Inflammatory macrophage treated with lipopolysaccharide for 1 hour (primary cell): ENCODE data around the gene ATP6V0D1.

ENCODE experiments used
- DNase-seq, 2 donors: peaks; one replicate each; pipeline ENCODE4 v3.0.0-alpha.2; 2020 to 2022

The ATP6V0D1 gene

DNA sequence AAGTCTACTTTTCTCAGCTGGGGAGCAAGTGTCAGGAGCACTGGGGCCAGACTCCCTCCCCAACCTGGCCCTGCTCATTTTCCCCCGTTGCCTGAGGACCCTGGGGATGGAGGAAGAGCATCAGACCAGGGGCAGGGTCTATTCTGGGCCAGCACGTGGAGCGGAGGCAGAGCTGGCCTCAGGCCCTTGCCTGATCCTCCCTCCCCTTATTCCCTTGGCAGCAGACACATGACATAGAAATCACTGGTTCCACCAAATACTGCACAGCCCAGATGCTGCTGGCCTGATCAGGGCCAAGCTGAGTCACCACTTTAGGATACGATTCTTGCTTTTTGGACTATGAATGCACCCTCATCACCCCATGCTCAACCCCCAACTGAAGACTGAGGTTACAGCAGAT, 18.1 kb upstream of the ATP6V0D1 start:
- DNase-seq: no peak

GRCh38 chr16:67490335-67491096, 9.6 kb upstream of the ATP6V0D1 start:
- DNase-seq: peak; percentile 85 to 93

DNA sequence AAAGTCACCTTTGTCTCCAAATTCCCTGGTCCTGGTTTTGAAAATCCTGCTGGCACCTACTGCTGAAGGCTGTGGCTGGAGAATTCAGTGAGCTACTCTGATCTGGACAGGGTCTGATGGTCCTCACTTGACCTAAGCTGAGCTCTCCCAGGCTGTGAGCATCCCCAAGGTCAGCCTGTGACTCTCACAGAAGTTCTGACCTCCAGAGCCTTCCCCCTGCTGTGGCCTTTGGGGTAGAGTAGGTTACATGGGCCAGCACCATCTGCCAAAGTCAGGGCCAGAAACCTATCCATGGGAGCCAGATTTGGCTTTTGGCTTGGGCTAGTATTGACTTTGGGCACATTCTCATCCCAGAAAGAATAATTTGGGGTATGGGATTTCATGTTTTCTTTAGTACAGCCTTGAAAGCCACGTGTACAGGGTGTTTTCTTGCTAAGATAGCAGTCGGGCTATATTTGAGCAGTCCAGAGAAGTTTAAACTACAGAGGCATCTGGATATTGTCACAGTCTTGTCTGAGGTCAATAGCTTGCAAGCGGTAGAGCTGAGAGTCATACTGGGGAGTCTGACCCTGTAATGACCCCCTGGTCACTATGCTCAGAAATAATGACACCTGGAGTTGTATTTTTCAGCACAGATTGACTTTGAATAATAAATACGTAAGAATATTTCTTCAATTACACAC, 8.6 kb upstream of the ATP6V0D1 start:
- DNase-seq: no peak

- DNase-seq: peak in 1 of 2 donors; percentile 49
Observed at GRCh38 chr16:67487561-67487960, 6.6 kb upstream of the ATP6V0D1 start.

GRCh38 chr16:67486805-67487204, 5.8 kb upstream of the ATP6V0D1 start:
- peak; percentile 57 to 60 for DNase-seq

DNA sequence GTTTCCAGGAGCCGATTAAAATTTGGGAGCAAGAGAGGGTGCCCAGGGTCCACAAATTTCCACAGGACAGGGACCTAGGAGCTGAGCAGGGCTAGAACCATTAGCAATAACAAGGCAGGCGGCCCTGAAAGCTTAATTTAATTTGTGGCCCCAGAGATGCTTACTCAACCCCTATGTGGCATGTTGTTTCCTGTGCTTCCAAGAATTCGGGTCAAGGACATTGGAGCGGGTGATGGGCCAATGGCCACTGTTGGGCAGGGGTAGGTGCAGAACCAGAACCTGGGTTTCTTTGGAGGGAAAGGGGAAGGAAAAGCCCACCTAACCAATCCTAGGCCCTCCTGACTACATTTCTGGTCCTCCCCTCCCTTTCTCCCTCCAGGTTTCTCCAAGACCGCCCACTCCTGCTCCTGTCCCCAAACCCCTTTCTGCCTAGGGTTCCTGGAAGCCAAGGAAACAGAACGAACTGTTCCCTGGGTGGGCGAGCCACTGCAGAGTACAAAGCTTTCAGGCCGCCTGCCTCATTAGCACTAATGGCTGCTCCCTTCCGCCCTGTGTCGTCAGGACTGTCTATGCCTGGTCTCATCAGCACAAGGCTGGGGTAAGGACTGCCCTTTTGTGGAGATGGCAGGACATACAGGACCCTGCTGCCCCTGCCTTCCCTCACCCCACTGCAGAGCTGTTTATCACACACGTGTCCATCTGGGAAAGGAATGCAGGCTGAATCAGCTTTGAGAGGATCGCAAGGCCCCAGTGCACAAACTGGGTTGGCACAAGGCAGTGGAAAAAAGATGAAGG, 3.0 kb upstream of the ATP6V0D1 start:
- DNase-seq: no peak

DNA sequence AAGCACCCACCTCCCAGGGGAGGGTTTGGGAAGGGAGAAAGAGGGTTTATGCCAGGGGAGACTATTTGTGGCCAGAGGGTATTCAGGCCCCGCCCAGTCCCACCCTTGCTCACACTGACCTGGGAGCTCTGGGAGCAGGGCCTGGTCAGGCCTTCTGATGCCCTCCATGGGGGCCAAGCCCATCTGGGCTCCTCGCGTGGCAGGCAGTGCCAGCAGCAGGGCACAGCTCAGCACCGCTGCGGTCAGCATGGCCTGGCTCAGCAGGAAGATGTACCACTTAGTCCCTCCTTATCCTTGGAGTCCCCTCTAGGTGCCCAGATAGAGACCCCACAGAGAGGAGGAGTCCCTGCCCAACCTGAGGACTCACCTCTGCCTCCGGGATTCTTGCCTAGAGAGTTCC, 2.2 kb upstream of the ATP6V0D1 start, which contains the start of gene AGRP:
TSS of gene AGRP (minus strand) at position 398 of the 400 bp plus-strand sequence. CDS start at position 249, 149 bp downstream.
- DNase-seq: no peak

- DNase-seq: no peak
Observed at GRCh38 chr16:67482233-67482924, 1.4 kb upstream of the ATP6V0D1 start.

- DNase-seq: peak in 1 of 2 donors; percentile 18
Observed at GRCh38 chr16:67481561-67482232, 740 bp upstream of the ATP6V0D1 start.

DNA sequence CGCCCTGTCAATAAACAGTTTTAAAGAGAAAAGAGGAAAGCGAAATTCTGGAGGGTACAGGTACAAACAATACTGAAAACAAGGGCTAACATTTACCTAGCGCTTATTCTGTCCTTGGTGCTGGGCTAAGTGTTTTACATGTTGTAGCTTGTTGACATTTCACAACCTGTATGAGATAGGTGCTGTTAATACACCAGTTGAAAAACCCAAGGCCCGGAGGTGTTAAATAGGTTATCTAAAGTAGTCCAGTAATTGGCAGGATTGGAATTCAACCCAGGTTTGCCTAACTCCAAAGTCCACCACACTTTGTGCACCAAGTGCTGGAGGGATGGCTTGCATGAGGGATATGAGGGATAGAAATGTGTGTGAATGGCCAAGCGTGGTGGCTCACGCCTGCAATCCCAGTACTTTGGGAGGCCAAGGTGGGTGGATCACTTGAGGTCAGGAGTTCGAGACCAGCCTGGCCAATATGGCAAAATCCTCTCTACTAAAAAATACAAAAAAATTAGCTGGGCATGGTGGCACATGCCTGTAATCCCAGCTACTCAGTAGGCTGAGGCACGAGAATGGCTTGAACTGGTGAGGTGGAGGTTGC, 2.9 kb downstream of the ATP6V0D1 start:
- DNase-seq: no peak

GRCh38 chr16:67474551-67475455, 6.2 kb downstream of the ATP6V0D1 start:
- peak; percentile 40 to 49 for DNase-seq

GRCh38 chr16:67471758-67472384, 9.1 kb downstream of the ATP6V0D1 start:
- DNase-seq: no peak

GRCh38 chr16:67470359-67470758, 10.6 kb downstream of the ATP6V0D1 start:
- DNase-seq: no peak

DNA sequence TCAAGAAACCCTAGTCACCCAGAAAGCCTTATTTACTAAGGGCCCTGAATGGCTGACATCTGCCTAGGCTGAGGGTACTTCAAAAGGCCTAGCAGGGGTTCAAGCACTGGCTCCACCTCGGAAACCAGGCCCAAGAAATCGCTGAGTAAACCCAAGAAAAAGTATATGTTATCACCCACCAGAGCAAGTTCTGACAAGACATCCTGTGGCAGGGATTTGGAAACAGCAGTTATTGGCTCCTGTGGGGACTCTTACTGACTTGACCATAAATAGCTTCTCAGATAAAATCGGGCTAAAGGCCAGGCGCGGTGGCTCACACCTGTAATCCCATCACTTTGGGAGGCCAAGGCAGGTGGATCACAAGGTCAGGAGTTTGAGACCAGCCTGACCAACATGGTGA, 12.2 kb downstream of the ATP6V0D1 start:
- DNase-seq: no peak

DNA sequence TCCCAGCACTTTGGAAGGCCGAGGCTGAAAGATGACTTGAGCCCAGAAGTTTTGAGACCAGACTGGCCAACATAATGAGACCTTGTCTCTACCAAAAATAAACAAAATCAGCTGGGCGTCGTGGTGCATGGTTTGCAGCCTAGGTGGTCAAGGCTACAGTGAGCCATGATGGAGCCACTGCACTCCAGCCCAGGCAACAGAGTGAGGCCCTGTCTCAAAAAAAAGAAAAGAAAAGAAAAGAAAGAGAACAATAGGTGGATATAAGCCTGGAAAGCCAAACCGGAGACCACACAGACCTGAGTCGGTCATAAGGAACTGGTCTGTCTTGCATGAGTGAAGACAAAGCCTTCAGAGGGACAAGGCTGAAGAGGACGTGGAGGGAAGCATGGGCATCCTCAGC, 14.4 kb downstream of the ATP6V0D1 start:
- DNase-seq: no peak

GRCh38 chr16:67464565-67464964, 16.4 kb downstream of the ATP6V0D1 start:
- no peak for DNase-seq

DNA sequence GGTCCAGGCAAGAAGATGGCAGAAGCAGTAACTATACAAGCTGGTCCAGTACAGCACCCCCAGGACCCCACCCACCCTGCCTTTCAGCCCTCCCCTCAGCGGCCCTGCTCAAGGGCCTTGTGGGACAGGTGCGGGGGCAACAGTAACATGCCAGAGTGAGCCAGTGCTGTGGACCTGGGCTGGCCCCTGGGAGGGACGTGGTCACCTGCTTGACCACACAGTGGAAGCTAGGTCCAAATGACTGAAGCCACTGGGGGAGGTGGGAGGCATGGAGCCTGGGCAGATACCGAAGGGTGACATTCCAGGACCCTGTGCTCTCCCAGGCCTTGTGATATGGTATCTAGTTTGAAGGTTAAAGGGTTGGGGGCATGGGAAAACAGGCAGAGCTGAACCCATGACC, 17.3 kb downstream of the ATP6V0D1 start:
- DNase-seq: no peak

DNA sequence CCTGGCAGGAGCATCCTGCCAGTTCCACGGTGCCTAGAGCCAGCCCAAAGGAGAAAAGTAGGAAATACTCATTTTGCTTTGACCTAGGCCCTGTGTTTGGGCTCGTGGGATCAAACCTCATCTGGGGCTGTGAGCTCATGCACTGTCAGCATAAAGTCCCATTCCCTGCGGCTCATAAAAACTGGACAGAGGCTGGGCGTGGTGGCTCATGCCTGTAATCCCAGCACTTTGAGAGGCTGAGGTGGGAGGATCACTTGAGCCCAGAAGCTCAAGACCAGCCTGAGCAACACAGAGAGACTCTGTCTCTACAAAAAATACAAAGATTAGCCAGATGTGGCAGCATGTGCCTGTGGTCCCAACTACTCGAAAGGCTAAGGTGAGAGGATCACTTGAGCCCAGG, 17.9 kb downstream of the ATP6V0D1 start:
- DNase-seq: no peak

DNA sequence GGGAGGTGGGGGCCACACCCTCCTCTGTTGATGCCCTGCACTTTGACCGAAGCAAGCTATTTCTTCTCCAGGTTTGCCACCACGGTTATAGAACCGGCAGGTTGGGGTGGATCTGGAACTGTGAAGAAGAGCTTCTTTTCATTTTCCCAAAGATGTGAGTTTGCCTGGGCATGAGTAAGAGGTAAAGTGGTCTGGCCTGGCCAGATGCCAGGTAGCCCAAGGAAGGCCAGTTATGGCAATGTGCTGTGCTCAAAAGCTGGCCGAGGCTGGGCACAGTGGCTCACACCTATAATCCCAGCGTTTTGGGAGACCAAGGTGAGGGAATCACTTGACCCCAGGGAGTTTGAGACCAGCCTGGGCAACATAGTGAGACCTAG, 18.7 kb downstream of the ATP6V0D1 start:
- no peak for DNase-seq

- DNase-seq: no peak
Observed at GRCh38 chr16:67461600-67462278, 19.2 kb downstream of the ATP6V0D1 start.
